GM12878 (cell line): ENCODE measurements around the gene KCNG1.

Experiments used
- ATF7 ChIP-seq: fragments of 450-650 bp; IDR thresholded peaks from 2 replicates; pipeline ENCODE4 v1.6.1; 2016; ENCODE audit warnings: low read depth, mild to moderate bottlenecking
- EED ChIP-seq: sonication (generic); IDR thresholded peaks from 2 replicates; pipeline ENCODE4 v1.6.1; 2016; ENCODE audit warnings: antibody characterized with exemption, low read depth
- EGR1 ChIP-seq, 2 experiments: IDR thresholded peaks; 1 replicate in 1 of 2; 2 replicates in 1 of 2; pipeline ENCODE4 v1.6.1; 2011 to 2012; ENCODE audit warnings: low read depth in 2 of 2, low read length in 2 of 2, borderline replicate concordance in 1 of 2, mild to moderate bottlenecking in 1 of 2, moderate library complexity in 1 of 2
- EZH2 ChIP-seq: IDR thresholded peaks from 2 replicates; pipeline ENCODE4 v1.6.1; 2012; ENCODE audit warnings: low read depth, mild to moderate bottlenecking, control low read depth, inconsistent platforms, low read length, borderline replicate concordance; ENCODE audit not compliant: control insufficient read depth
- FOXM1 ChIP-seq: IDR thresholded peaks from 2 replicates; pipeline ENCODE4 v1.6.1; 2012; ENCODE audit warnings: low read depth, mild to moderate bottlenecking, inconsistent platforms, low read length, moderate library complexity
- KAT2A ChIP-seq: conservative IDR thresholded peaks from 2 replicates; pipeline ENCODE4 v1.6.1; 2011; ENCODE audit warnings: low read depth, low read length; ENCODE audit not compliant: control insufficient read depth
- POLR2AphosphoS5 ChIP-seq: IDR thresholded peaks from 2 replicates; pipeline ENCODE4 v1.6.1; 2011; ENCODE audit warnings: mild to moderate bottlenecking, low read length, inconsistent platforms
- RAD21 ChIP-seq: IDR thresholded peaks from 2 replicates; pipeline ENCODE4 v1.6.1; 2011; ENCODE audit warnings: mild to moderate bottlenecking, low read depth, low read length, moderate library complexity; ENCODE audit not compliant: insufficient read depth
- RBBP5 ChIP-seq: fragments of 200-600 bp; sonication (generic); conservative IDR thresholded peaks from 2 replicates; pipeline ENCODE4 v1.6.1; 2016
- SIN3A ChIP-seq: IDR thresholded peaks from 2 replicates; pipeline ENCODE4 v1.6.1; 2012; ENCODE audit warnings: low read depth, low read length, improper control_type of control experiment
- SMC3 ChIP-seq: IDR thresholded peaks from 2 replicates; pipeline ENCODE4 v1.6.1; 2011; ENCODE audit warnings: low read length, improper control_type of control experiment, borderline replicate concordance
- TF ChIP-seq, protein P1 (sequence below), 3 experiments: IDR thresholded peaks in 2 of 3; conservative IDR thresholded peaks in 1 of 3; 2 replicates each; pipeline ENCODE4 v1.5.1; 2011; ENCODE audit warnings: low read depth in 3 of 3, low read length in 3 of 3, mild to moderate bottlenecking in 3 of 3, control low read depth in 2 of 3, moderate library complexity in 2 of 3, inconsistent platforms in 1 of 3, mixed read lengths in 1 of 3; ENCODE audit not compliant: control insufficient read depth in 2 of 3, insufficient read depth in 1 of 3; ENCODE audit errors: extremely low read depth in 1 of 3
- TF ChIP-seq, protein P2 (sequence below): fragments of 450-650 bp; IDR thresholded peaks from 2 replicates; pipeline ENCODE4 v1.6.1; 2016; ENCODE audit warnings: mild to moderate bottlenecking

DNA sequence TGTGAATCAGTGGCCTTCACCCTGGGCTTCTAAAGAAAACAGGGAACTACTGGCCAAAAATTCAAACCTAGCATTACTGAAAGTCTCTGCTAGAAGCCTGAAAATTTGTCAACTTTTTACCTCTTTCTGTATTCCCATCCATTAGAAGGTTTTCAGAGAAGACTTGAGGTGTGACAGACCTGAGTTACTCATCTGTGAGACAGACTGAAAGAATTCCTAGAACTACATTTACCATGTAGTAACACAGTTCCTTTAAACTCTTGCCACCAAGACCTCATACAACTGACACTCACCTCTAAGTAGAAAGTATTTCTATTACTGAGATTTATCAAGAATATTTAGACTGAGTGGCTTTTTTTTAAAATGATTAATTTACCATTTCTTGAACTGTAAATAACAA, 69.1 kb downstream of the KCNG1 start:
- no peak for TF ChIP-seq FOXM1
- TF ChIP-seq, protein P1, sequence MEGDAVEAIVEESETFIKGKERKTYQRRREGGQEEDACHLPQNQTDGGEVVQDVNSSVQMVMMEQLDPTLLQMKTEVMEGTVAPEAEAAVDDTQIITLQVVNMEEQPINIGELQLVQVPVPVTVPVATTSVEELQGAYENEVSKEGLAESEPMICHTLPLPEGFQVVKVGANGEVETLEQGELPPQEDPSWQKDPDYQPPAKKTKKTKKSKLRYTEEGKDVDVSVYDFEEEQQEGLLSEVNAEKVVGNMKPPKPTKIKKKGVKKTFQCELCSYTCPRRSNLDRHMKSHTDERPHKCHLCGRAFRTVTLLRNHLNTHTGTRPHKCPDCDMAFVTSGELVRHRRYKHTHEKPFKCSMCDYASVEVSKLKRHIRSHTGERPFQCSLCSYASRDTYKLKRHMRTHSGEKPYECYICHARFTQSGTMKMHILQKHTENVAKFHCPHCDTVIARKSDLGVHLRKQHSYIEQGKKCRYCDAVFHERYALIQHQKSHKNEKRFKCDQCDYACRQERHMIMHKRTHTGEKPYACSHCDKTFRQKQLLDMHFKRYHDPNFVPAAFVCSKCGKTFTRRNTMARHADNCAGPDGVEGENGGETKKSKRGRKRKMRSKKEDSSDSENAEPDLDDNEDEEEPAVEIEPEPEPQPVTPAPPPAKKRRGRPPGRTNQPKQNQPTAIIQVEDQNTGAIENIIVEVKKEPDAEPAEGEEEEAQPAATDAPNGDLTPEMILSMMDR (IDR thresholded peaks at IDR 0.05 in 2 of 3, conservative IDR thresholded peaks at IDR 0.05 in 1 of 3; ENCODE audit: control insufficient read depth in 2 of 3, extremely low read depth in 1 of 3, insufficient read depth in 1 of 3, low read depth in 3 of 3, low read length in 3 of 3) = no peak
- TF ChIP-seq SIN3A = no peak
- TF ChIP-seq RBBP5 = no peak
- no peak for TF ChIP-seq EGR1 (IDR thresholded peaks at IDR 0.05; ENCODE audit: borderline replicate concordance in 1 of 2, low read depth in 2 of 2, low read length in 2 of 2)
- TF ChIP-seq, protein P2, sequence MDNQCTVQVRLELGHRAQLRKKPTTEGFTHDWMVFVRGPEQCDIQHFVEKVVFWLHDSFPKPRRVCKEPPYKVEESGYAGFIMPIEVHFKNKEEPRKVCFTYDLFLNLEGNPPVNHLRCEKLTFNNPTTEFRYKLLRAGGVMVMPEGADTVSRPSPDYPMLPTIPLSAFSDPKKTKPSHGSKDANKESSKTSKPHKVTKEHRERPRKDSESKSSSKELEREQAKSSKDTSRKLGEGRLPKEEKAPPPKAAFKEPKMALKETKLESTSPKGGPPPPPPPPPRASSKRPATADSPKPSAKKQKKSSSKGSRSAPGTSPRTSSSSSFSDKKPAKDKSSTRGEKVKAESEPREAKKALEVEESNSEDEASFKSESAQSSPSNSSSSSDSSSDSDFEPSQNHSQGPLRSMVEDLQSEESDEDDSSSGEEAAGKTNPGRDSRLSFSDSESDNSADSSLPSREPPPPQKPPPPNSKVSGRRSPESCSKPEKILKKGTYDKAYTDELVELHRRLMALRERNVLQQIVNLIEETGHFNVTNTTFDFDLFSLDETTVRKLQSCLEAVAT = no peak
- TF ChIP-seq EZH2 = no peak
- TF ChIP-seq RAD21 = no peak
- no peak for TF ChIP-seq SMC3
- no peak for TF ChIP-seq POLR2AphosphoS5
- no peak for TF ChIP-seq ATF7
- no peak for TF ChIP-seq KAT2A
- TF ChIP-seq EED = no peak
